CD4-positive, alpha-beta memory T cell (primary cell): ENCODE results near the gene TNFRSF14. TPM values are rescaled to one million over a fixed set of nuclear protein-coding genes. Genes with fewer than 3 reads are reported as not detected.

Source experiments
- CTCF ChIA-PET: fragments of 350-600 bp; sonication (Branson Sonifier 250); formaldehyde crosslinking; loops from one replicate; lab custom pipeline; 2021; ENCODE audit warnings: inconsistent platforms; ENCODE audit not compliant: partially characterized antibody; lab: Charles Lee
- POLR2A ChIA-PET: fragments of 350-600 bp; sonication (Branson Sonifier 250); formaldehyde crosslinking; loops from one replicate; lab custom pipeline; 2021; ENCODE audit not compliant: partially characterized antibody; lab: Charles Lee
- DNase-seq, 5 donors: peaks; one replicate each; pipeline versions ENCODE4 v3.0.0 to v3.0.0-alpha.2; 2020 to 2022; ENCODE audit warnings: mixed read lengths in 1 of 5
- H3K27ac ChIP-seq: one replicate; pipeline ENCODE4 v1.7.0; 2013; ENCODE audit warnings: low read depth, low read length
- H3K27me3 ChIP-seq: 2 replicates; pipeline ENCODE4 v1.7.0; 2013; ENCODE audit warnings: mild to moderate bottlenecking, low read length, moderate library complexity; ENCODE audit not compliant: insufficient read depth
- H3K36me3 ChIP-seq: 2 replicates; pipeline ENCODE4 v1.7.0; 2013; ENCODE audit warnings: mild to moderate bottlenecking, low read length, moderate library complexity; ENCODE audit not compliant: insufficient read depth
- H3K4me1 ChIP-seq: 2 replicates; pipeline ENCODE4 v1.7.0; 2013; ENCODE audit warnings: mild to moderate bottlenecking, low read length, moderate library complexity; ENCODE audit not compliant: insufficient read depth
- H3K4me3 ChIP-seq, 2 donors: one replicate each; pipeline ENCODE4 v1.7.0; 2013; ENCODE audit warnings: low read length in 2 of 2, mild to moderate bottlenecking in 1 of 2
- H3K9me3 ChIP-seq, 2 donors: one replicate each; pipeline ENCODE4 v1.7.0; 2013; ENCODE audit warnings: low read length in 2 of 2, control low read depth in 1 of 2; ENCODE audit not compliant: control insufficient read depth in 1 of 2
- H3K27ac Mint-ChIP-seq, 7 donors: one replicate each; pipeline ENCODE4 v1.8.0; 2020 to 2021; ENCODE audit warnings: mixed read lengths in 7 of 7, mild to moderate bottlenecking in 6 of 7, inconsistent platforms in 3 of 7, moderate library complexity in 3 of 7
- H3K27me3 Mint-ChIP-seq, 2 donors: one replicate each; pipeline ENCODE4 v1.8.0; 2020 to 2021; ENCODE audit warnings: mixed read lengths in 2 of 2
- H3K36me3 Mint-ChIP-seq, 2 donors: one replicate each; pipeline ENCODE4 v1.8.0; 2020 to 2021; ENCODE audit warnings: mixed read lengths in 2 of 2, inconsistent platforms in 1 of 2, mild to moderate bottlenecking in 1 of 2
- H3K4me1 Mint-ChIP-seq, 4 donors: one replicate each; pipeline ENCODE4 v1.8.0; 2020 to 2021; ENCODE audit warnings: mixed read lengths in 4 of 4, mild to moderate bottlenecking in 1 of 4
- H3K4me3 Mint-ChIP-seq, 8 donors: one replicate each; pipeline ENCODE4 v1.8.0; 2020 to 2021; ENCODE audit warnings: mixed read lengths in 8 of 8, mild to moderate bottlenecking in 7 of 8, moderate library complexity in 6 of 8, inconsistent platforms in 3 of 8
- H3K9me3 Mint-ChIP-seq, 8 donors: one replicate each; pipeline ENCODE4 v1.8.0; 2020 to 2021; ENCODE audit warnings: mixed read lengths in 8 of 8, mild to moderate bottlenecking in 5 of 8, inconsistent platforms in 3 of 8, moderate library complexity in 1 of 8
- intact Hi-C: fragments of 100-400 bp; cut with micrococcal nuclease; formaldehyde crosslinking; loops from one replicate; pipeline ENCODE4 v1.15.1; 2023
- polyA plus RNA-seq, 2 donors: library from polyadenylated mRNA; unstranded; fragments of 300-500 nt; fragmentation: Illumina TruSeq; gene quantifications; one replicate each; pipeline ENCODE4 v1.2.3, GENCODE V29; 2021
- total RNA-seq, 2 experiments: library from RNA; stranded (reverse); gene quantifications; one replicate each; pipeline ENCODE4 v1.2.3, GENCODE V29; 2021

TNFRSF14 gene
- total and polyA plus RNA-seq, 4 experiments from 2014 or later = 59.6 to 173 (median 118) TPM

GRCh38 chr1:2588661-2589430 lies 32.7 kb downstream of the TNFRSF14 start:
- Mint-ChIP-seq H3K36me3 (peaks cover 0 to 8% of the 10 kb centered on the region in 2 donors), H3K27me3 (no peaks in the 10 kb centered on the region), H3K9me3 (no peaks in the 10 kb centered on the region), H3K4me3 (peak overlapping the region in 4 of 8 donors; percentile 40 to 47 (median 44)), H3K27ac (peak overlapping the region in 2 of 7 donors; percentile 53 to 58), H3K4me1 (peaks cover 11 to 40% (median 27%) of the 10 kb centered on the region in 4 donors)
- CTCF ChIA-PET = interaction anchor here (1.8 to 2.1 kb wide), 2 partner anchors 33 to 41 kb away, joined by 6 to 7 read pairs; partner anchors contain the start of gene TNFRSF14
- peak in 1 of 5 donors; percentile 19 for DNase-seq
- H3K4me3 ChIP-seq = no peak overlapping the region
- no peaks in the 10 kb centered on the region for H3K36me3 ChIP-seq
- POLR2A ChIA-PET = no interaction called here
- intact Hi-C loops = no loop called here
- no peak overlapping the region for H3K27ac ChIP-seq
- H3K27me3 ChIP-seq = no peaks in the 10 kb centered on the region
- no peaks in the 10 kb centered on the region for H3K9me3 ChIP-seq
- H3K4me1 ChIP-seq = peaks cover 27% of the 10 kb centered on the region

DNA sequence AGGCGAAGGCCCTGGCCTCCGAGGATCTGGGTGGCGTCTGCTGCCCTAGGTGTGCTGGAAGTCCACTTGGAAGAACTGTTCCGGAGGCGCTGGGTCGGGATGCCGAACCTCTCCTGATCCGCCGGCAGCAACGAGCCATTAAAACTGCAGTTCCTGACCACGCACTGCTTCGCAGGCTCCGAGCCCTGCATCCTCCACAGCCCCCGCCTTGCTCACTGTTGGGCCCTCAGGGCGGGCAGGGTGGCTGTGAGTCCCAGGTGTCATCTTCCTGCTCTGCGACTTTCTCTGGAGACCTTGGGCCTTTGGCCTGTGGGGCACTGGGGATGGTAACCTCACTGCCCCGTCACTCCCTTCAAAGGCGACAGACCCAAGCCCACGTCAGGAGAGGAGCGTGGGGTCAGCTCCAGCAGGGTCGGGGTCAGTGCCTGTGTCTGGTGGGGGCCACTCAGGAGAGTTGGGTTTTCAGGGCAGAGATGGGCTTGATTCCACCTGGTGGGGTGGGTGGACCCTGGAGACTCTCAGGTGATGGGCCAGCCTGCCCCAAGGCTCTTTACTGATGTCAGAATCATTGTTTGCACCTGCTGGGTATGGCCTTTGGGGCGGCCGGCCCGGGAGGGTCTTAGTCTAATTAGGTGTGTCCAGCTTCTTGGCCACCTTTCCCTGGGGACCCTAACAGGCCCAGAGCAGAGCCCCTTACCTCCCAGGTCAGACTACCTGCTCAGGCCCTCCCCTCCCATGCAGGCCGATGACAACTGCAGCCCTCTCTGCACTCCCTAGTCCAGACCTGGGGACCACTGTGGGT lies 33.5 kb downstream of the TNFRSF14 start:
- Mint-ChIP-seq H3K27ac (peak overlapping the region in 2 of 7 donors; percentile 13 to 56), H3K9me3 (no peaks in the 10 kb centered on the region), H3K36me3 (peaks cover 0 to 8% of the 10 kb centered on the region in 2 donors), H3K27me3 (no peaks in the 10 kb centered on the region), H3K4me1 (peaks cover 3 to 32% (median 20%) of the 10 kb centered on the region in 4 donors), H3K4me3 (peak overlapping the region in 1 of 8 donors; percentile 20)
- peaks cover 20% of the 10 kb centered on the region for H3K4me1 ChIP-seq
- no peak overlapping the region for H3K4me3 ChIP-seq
- H3K27ac ChIP-seq = no peak overlapping the region
- ChIA-PET CTCF (no interaction called here), POLR2A (interaction anchor here (1.2 kb wide), 1 partner anchor 34 kb away, joined by 3 read pairs; the partner anchor contains the start of gene TNFRSF14)
- intact Hi-C loops = no loop called here
- no peaks in the 10 kb centered on the region for H3K36me3 ChIP-seq
- no peaks in the 10 kb centered on the region for H3K27me3 ChIP-seq
- no peaks in the 10 kb centered on the region for H3K9me3 ChIP-seq
- peak in 1 of 5 donors; percentile 25 for DNase-seq

GRCh38 chr1:2590233-2591141 lies 34.3 kb downstream of the TNFRSF14 start:
- peaks cover 11% of the 10 kb centered on the region for H3K4me1 ChIP-seq
- peaks cover 0 to 23% (median 13%) of the 10 kb centered on the region in 4 donors for H3K4me1 Mint-ChIP-seq
- POLR2A ChIA-PET = interaction anchor here (1.2 kb wide), 1 partner anchor 35 kb away, joined by 3 read pairs; the partner anchor contains the start of gene TNFRSF14
- H3K27me3 Mint-ChIP-seq = no peaks in the 10 kb centered on the region
- H3K4me3 ChIP-seq = no peak overlapping the region
- H3K27ac ChIP-seq = no peak overlapping the region
- no peaks in the 10 kb centered on the region for H3K36me3 ChIP-seq
- peaks cover 0 to 7% of the 10 kb centered on the region in 2 donors for H3K36me3 Mint-ChIP-seq
- no peak for DNase-seq
- intact Hi-C loops = no loop called here
- peak overlapping the region in 1 of 7 donors; percentile 47 for H3K27ac Mint-ChIP-seq
- H3K9me3 Mint-ChIP-seq = no peaks in the 10 kb centered on the region
- H3K27me3 ChIP-seq = no peaks in the 10 kb centered on the region
- no peaks in the 10 kb centered on the region for H3K9me3 ChIP-seq
- CTCF ChIA-PET = interaction anchor here (0.6 kb wide), 1 partner anchor 1404 kb away, joined by 3 read pairs; no protein-coding TSS in a partner anchor
- no peak overlapping the region for H3K4me3 Mint-ChIP-seq

GRCh38 chr1:2591233-2591580 lies 35.0 kb downstream of the TNFRSF14 start:
- Histone ChIP-seq H3K4me1 (peaks cover 8% of the 10 kb centered on the region), H3K36me3 (no peaks in the 10 kb centered on the region), H3K27ac (no peak overlapping the region), H3K9me3 (no peaks in the 10 kb centered on the region), H3K4me3 (no peak overlapping the region), H3K27me3 (no peaks in the 10 kb centered on the region)
- peaks cover 0 to 7% of the 10 kb centered on the region in 2 donors for H3K36me3 Mint-ChIP-seq
- H3K4me3 Mint-ChIP-seq = no peak overlapping the region
- H3K4me1 Mint-ChIP-seq = peaks cover 0 to 20% (median 11%) of the 10 kb centered on the region in 4 donors
- ChIA-PET CTCF (no interaction called here), POLR2A (interaction anchor here (1.2 kb wide), 1 partner anchor 36 kb away, joined by 3 read pairs; the partner anchor contains the start of gene TNFRSF14)
- peaks cover 0 to 1% of the 10 kb centered on the region in 2 donors for H3K27me3 Mint-ChIP-seq
- DNase-seq = no peak
- H3K9me3 Mint-ChIP-seq = no peaks in the 10 kb centered on the region
- intact Hi-C loops = no loop called here
- H3K27ac Mint-ChIP-seq = peak overlapping the region in 1 of 7 donors; percentile 7

DNA sequence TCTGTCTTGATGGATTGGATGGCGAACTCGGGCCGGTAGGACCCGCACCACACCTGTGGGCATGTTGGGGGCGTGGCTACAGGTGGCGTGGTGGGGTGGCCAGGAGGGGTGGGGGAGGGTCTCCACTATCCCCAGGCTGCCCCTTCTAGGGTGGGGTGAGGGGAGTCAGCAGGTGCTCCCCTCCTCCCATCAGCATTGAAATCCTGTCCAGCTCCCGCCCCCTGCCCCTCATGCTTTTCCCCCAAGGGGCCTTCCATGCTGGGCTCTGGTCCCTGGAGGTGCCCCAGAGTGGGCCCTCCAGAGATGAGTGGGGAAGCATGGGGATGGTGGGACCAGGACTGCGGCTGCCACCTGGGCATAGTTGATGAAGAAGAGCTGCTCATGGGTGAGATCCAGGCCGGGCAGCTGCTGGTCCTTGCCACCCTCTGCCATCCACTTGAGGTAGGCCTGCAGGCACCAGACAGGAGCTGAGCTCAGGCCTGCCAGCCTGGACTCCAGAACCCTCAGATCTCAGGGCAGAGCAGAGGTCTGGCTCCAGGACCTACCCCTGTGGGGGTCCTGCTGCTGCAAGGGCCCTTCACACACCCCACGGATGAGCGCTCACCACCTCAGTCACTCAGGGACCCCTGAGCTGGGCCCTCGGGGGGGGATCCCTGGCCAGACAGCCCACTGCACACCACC lies 35.5 kb downstream of the TNFRSF14 start:
- POLR2A ChIA-PET = no interaction called here
- Histone ChIP-seq H3K9me3 (no peaks in the 10 kb centered on the region), H3K27me3 (no peaks in the 10 kb centered on the region), H3K36me3 (no peaks in the 10 kb centered on the region), H3K4me3 (no peak overlapping the region), H3K4me1 (peaks cover 8% of the 10 kb centered on the region), H3K27ac (no peak overlapping the region)
- peaks cover 0 to 20% (median 8%) of the 10 kb centered on the region in 4 donors for H3K4me1 Mint-ChIP-seq
- CTCF ChIA-PET = no interaction called here
- H3K27me3 Mint-ChIP-seq = peaks cover 0 to 1% of the 10 kb centered on the region in 2 donors
- no peak overlapping the region for H3K4me3 Mint-ChIP-seq
- intact Hi-C loops = no loop called here
- peaks cover 0 to 5% of the 10 kb centered on the region in 2 donors for H3K36me3 Mint-ChIP-seq
- H3K9me3 Mint-ChIP-seq = no peaks in the 10 kb centered on the region
- no peak for DNase-seq
- H3K27ac Mint-ChIP-seq = peak overlapping the region in 1 of 7 donors; percentile 7

DNA sequence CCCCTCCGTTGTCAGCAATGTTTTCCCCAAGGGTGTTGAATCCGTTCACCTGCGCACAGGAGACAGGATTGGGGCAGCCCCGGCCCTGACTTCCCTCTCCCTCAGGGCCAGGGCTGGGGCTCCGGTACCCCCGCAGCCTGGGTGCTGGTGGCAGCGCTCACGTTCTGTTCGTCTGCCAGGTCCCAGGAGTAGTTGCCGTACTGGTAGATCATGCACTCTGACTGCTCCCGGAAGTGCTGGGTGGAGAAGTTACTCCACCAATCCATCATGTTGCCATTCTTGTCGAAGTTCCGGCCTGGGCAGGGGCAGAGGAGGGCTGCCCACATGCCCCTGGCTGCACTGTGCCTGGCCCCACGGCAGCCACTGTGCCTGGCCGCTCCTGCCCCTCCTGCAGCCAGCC lies 36.5 kb downstream of the TNFRSF14 start:
- H3K9me3 Mint-ChIP-seq = no peaks in the 10 kb centered on the region
- CTCF ChIA-PET = no interaction called here
- Histone ChIP-seq H3K27me3 (no peaks in the 10 kb centered on the region), H3K27ac (no peak overlapping the region), H3K9me3 (no peaks in the 10 kb centered on the region), H3K4me3 (no peak overlapping the region), H3K36me3 (no peaks in the 10 kb centered on the region), H3K4me1 (peaks cover 3% of the 10 kb centered on the region)
- H3K4me3 Mint-ChIP-seq = peak overlapping the region in 3 of 8 donors; percentile 13 to 68 (median 40)
- POLR2A ChIA-PET = no interaction called here
- H3K27me3 Mint-ChIP-seq = peaks cover 0 to 1% of the 10 kb centered on the region in 2 donors
- intact Hi-C loops = no loop called here
- DNase-seq = no peak
- H3K36me3 Mint-ChIP-seq = peaks cover 0 to 5% of the 10 kb centered on the region in 2 donors
- peaks cover 0 to 15% (median 5%) of the 10 kb centered on the region in 4 donors for H3K4me1 Mint-ChIP-seq
- H3K27ac Mint-ChIP-seq = peak overlapping the region in 2 of 7 donors; percentile 37 to 52
